Right lobe of liver (tissue), 4 donors: ENCODE results near the gene HCK.

ENCODE experiments used
- POLR2A ChIP-seq: fragments of 450-650 bp; IDR thresholded peaks from one replicate; pipeline ENCODE4 v1.6.1; 2017; ENCODE audit warnings: antibody characterized with exemption, mild to moderate bottlenecking
- TF ChIP-seq, protein P1 (sequence below), 4 donors: fragments of 200-600 bp in 3 of 4; fragments of 450-650 bp in 1 of 4; IDR thresholded peaks; one replicate each; pipeline versions ENCODE4 v1.5.1 to v1.8.0; 2016 to 2022; ENCODE audit warnings: antibody characterized with exemption in 4 of 4, mild to moderate bottlenecking in 2 of 4
- donor health status: DM: no; HTN: no; CAD: no.
- donor health status: DM: no; HTN: no; CAD: no.
- donor health status: DM: no; HTN: yes; CAD: no.

DNA sequence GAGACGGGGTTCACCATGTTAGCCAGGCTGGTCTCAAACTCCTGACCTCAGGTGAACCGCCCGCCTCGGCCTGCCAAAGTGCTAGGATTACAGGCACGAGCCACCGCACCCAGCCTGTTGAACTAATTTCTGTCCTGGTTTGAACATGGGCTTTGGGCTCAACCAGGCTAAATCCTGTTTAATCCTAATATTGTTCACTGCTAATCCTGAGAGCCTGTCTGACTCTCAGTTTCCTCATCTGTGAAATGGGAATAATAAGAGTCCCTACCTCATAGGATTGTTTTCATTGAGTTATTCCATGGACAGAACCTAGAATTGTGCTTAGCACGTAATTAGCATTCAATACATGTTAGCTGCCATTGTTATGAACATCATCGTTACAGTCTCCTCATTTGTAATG, 74.9 kb downstream of the HCK start:
- TF ChIP-seq POLR2A: no peak
- TF ChIP-seq, protein P1, sequence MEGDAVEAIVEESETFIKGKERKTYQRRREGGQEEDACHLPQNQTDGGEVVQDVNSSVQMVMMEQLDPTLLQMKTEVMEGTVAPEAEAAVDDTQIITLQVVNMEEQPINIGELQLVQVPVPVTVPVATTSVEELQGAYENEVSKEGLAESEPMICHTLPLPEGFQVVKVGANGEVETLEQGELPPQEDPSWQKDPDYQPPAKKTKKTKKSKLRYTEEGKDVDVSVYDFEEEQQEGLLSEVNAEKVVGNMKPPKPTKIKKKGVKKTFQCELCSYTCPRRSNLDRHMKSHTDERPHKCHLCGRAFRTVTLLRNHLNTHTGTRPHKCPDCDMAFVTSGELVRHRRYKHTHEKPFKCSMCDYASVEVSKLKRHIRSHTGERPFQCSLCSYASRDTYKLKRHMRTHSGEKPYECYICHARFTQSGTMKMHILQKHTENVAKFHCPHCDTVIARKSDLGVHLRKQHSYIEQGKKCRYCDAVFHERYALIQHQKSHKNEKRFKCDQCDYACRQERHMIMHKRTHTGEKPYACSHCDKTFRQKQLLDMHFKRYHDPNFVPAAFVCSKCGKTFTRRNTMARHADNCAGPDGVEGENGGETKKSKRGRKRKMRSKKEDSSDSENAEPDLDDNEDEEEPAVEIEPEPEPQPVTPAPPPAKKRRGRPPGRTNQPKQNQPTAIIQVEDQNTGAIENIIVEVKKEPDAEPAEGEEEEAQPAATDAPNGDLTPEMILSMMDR (IDR thresholded peaks at IDR 0.05): no peak
